ENCODE results near the gene ZNF652.
"Not testable (repeated sequence)": the region's sequence is repeated elsewhere in the genome, so short reads cannot be mapped to it uniquely, and the experiment has no call there.

Gene ZNF652

GRCh38 chr17:49384951-49385350 is 22.9 kb upstream of the ZNF652 start:
- no peak for DNase-seq

GRCh38 chr17:49383060-49383459 is 21.0 kb upstream of the ZNF652 start:
- no peak for DNase-seq

- DNase-seq, result no peak
Measured at GRCh38 chr17:49382556-49382955, 20.5 kb upstream of the ZNF652 start.

GRCh38 chr17:49381793-49382192 is 19.7 kb upstream of the ZNF652 start:
- DNase-seq, result no peak

- DNase-seq, result no peak
Measured at GRCh38 chr17:49381033-49381432, 19.0 kb upstream of the ZNF652 start.

GRCh38 chr17:49379926-49380325 is 17.9 kb upstream of the ZNF652 start:
- no peak for DNase-seq

- no peak for DNase-seq
Measured at GRCh38 chr17:49378311-49378710, 16.3 kb upstream of the ZNF652 start.

GRCh38 chr17:49375544-49375943 is 13.5 kb upstream of the ZNF652 start:
- DNase-seq, result no peak

GRCh38 chr17:49373115-49373514 is 11.1 kb upstream of the ZNF652 start:
- DNase-seq, result no peak

- no peak for DNase-seq
Measured at GRCh38 chr17:49372425-49372824, 10.4 kb upstream of the ZNF652 start.

GRCh38 chr17:49370971-49371834 is 9.2 kb upstream of the ZNF652 start:
- peak; percentile 76 for DNase-seq

GRCh38 chr17:49369760-49370159 is 7.7 kb upstream of the ZNF652 start:
- DNase-seq, result no peak

GRCh38 chr17:49369089-49369488 is 7.0 kb upstream of the ZNF652 start:
- no peak for DNase-seq

GRCh38 chr17:49365667-49366066 is 3.6 kb upstream of the ZNF652 start:
- peak; percentile 66 for DNase-seq

- DNase-seq, result not testable (repeated sequence)
Measured at GRCh38 chr17:49365126-49365525, 3.1 kb upstream of the ZNF652 start.

GRCh38 chr17:49364119-49364518 is 2.1 kb upstream of the ZNF652 start:
- DNase-seq, result no peak

- DNase-seq, result no peak
Measured at GRCh38 chr17:49363251-49363650, 1.2 kb upstream of the ZNF652 start.

GRCh38 chr17:49362723-49363117 is 670 bp upstream of the ZNF652 start:
- DNase-seq, result no peak

- DNase-seq, result peak; percentile 41
Measured at GRCh38 chr17:49361129-49361901, 735 bp downstream of the ZNF652 start.

- no peak for DNase-seq
Measured at GRCh38 chr17:49360796-49361128, 1.3 kb downstream of the ZNF652 start.

GRCh38 chr17:49359990-49360795 is 1.9 kb downstream of the ZNF652 start:
- peak; percentile 19 for DNase-seq

GRCh38 chr17:49358641-49359247 is 3.3 kb downstream of the ZNF652 start:
- DNase-seq, result no peak

GRCh38 chr17:49357516-49357915 is 4.5 kb downstream of the ZNF652 start:
- no peak for DNase-seq

Data from DMS79 treated with DMSO at 0.1 percent for 48 hours (cell line).